Heart right ventricle (tissue), 16 donors: ENCODE data around the gene INS. TPM values are rescaled to one million over a fixed set of nuclear protein-coding genes. Genes with fewer than 3 reads are reported as not detected.

Experiments
- ATAC-seq, 8 donors: fragments of 200-7000 bp; cut with Tn5 transposase; one replicate each; pipeline ENCODE4 v1.9.1; 2020; ENCODE audit warnings: mild to moderate bottlenecking in 8 of 8, moderate library complexity in 8 of 8, moderate number of reproducible peaks in 1 of 8
- DNase-seq, 2 donors: peaks; one replicate each; pipeline ENCODE4 v3.0.0-alpha.2; 2020
- H3K27ac ChIP-seq, 10 donors: fragments of 200-600 bp; sonication (generic) in 2 of 10; one replicate each; pipeline versions ENCODE4 v1.5.0 to v1.8.0; 2020 to 2022; ENCODE audit warnings: mild to moderate bottlenecking in 3 of 10
- H3K27me3 ChIP-seq, 7 donors: fragments of 200-600 bp; one replicate each; pipeline ENCODE4 v1.8.0; 2021 to 2022; ENCODE audit warnings: mild to moderate bottlenecking in 2 of 7
- H3K36me3 ChIP-seq, 9 donors: fragments of 200-600 bp; sonication (generic) in 1 of 9; one replicate each; pipeline versions ENCODE4 v1.5.0 to v1.8.0; 2020 to 2022; ENCODE audit warnings: mild to moderate bottlenecking in 2 of 9
- H3K4me1 ChIP-seq, 9 donors: fragments of 200-600 bp; sonication (generic) in 1 of 9; one replicate each; pipeline versions ENCODE4 v1.5.0 to v1.8.0; 2020 to 2022; ENCODE audit warnings: mild to moderate bottlenecking in 4 of 9
- H3K4me3 ChIP-seq, 10 donors: fragments of 200-600 bp; sonication (generic) in 2 of 10; one replicate each; pipeline versions ENCODE4 v1.5.0 to v1.8.0; 2020 to 2022; ENCODE audit warnings: mild to moderate bottlenecking in 7 of 10, moderate library complexity in 2 of 10
- H3K9me3 ChIP-seq, 11 donors: fragments of 200-600 bp in 10 of 11; sonication (generic) in 2 of 11; one replicate each; pipeline versions ENCODE4 v1.5.0 to v1.8.0; 2013 to 2022; ENCODE audit warnings: mild to moderate bottlenecking in 2 of 11, control low read depth in 1 of 11, moderate library complexity in 1 of 11
- WGBS, 2 donors: extraction: QIAGEN DNeasy Blood & Tissue Kit; methylation state at CpG; one replicate each; pipeline ENCODE4 v1.1.7; 2013; ENCODE audit warnings: inconsistent platforms in 1 of 2; 5-methylcytosine and 5-hydroxymethylcytosine counted together
- intact Hi-C, 10 donors: fragments of 100-400 bp; cut with DNase I; formaldehyde crosslinking; loops; one replicate each; pipeline versions ENCODE4 v1.11.1 to v1.14.2; 2022
- polyA plus RNA-seq, 2 donors: library from polyadenylated mRNA; stranded (reverse); fragments of 200-250 nt; gene quantifications; one replicate each; pipeline ENCODE4 v1.2.3, GENCODE V29; 2013
- total RNA-seq, 10 donors: library from RNA; stranded (reverse); fragmentation: NEBNext Ultra II Directional in 3 of 10; extraction: Animal tissue kit (Norgen Biotek cat#: 25700) in 3 of 10; gene quantifications; one replicate each; pipeline versions ENCODE4 v1.2.1 to v1.2.4, GENCODE V29; 2021 to 2023
- TF ChIP-seq, protein P1 (sequence below), 9 donors: fragments of 200-600 bp; sonication (generic) in 2 of 9; IDR thresholded peaks; one replicate each; pipeline versions ENCODE4 v1.5.0 to v1.8.0; 2021 to 2022; ENCODE audit warnings: antibody characterized with exemption in 9 of 9, mild to moderate bottlenecking in 5 of 9, moderate library complexity in 1 of 9
- donor health status: Arrhythmogenic right ventricular cardiomyopathy.
- donor health status: ischemic (EF 13 %, LVEDD 7.1; RV severe dilation, severe dysfunction).
- donor health status: healthy with polysubstance abuse.
- donor health status: DM: no; HTN: yes; CAD: no.
- donor health status: DM: no; HTN: no; CAD: no.
- donor health status: ischemic (EF 25% LVEDD 6.9; RV normal size, moderate dysfunction).
- donor health status: ischemic (EF 25% LVEDD 5.7; RV mildly dilated, moderate dysfunction).
- donor health status: healthy.
- donor health status: DM: yes; HTN: yes; CAD: no.
- donor health status: Ischemic cardiomyopathy.
- donor health status: ischemic (EF 35%, LVEDD 5.7; RV mildly dilated, moderate dysfunction).
- donor health status: nonischemic (EF 11% LVEDD 7.7; RV severe dilation, severe dysfunction).
- donor health status: DM: yes; HTN: yes; CAD: no.
- donor health status: PGD.
- donor health status: ischemic (EF 29% LVEDD 5.4; RV normal size, mild dysfunction).
- donor health status: nonischemic (EF 23%, LVEDD 6.1; RV moderate dilation, normal function).

Gene INS
- total and polyA plus RNA-seq, 12 donors = 0.76 to 3.3 (median 1.0) TPM; not detected in 9

DNA sequence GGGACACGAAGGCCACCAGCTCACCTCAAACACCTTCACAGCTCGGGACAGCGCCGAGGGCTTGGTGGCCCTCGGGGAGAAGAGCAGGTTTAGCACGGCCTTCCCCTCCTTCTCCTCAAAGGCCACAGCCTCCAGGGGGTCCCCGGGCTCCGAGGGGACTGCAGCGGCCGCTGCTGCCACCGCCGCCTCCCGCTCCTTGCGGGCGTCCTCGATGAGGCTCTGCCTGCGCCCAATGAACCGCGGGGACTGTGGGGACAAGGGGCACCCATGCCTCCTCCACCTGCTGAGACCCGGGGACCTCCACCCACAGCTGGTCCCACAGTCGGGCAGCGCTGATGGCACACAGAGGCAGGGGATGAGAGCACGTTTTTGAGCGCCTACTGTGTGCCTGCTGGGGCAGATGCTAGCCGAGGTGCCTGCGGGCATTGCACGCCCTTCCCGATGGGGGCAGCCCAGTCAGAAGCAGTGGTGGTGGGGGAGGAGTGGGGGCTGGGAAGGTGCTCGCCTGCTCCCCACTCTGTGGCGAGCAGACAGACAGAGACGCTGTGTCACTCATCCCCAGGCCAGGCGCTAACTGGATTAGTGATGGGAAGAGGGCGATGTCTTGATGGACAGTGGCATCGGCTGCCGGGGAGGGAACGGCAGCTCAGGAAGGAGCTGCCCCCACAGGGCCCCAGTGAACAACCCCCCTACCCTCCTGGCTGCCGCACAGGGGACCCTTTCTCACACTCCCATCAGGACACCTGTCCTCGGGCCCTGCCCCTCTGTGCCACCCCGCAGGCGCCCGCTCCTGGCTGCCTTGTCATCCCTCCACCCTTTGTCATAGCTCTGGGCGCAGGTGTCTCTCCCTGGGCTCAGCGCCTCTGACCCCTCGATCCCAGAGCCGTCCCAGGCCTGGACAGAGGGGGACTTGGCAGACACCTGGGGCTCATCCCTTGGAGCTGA lies 8.9 kb upstream of the INS start:
- DNase-seq (no peak), ATAC-seq (no peak)
- 76 to 80% methylated on average over 43 to 45 of the region's 45 CpGs for WGBS, 2 donors
- Histone ChIP-seq H3K27me3 (peaks cover 0 to 47% (median 30%) of the 10 kb centered on the region in 7 donors), H3K4me1 (peaks cover 0 to 12% (median 8%) of the 10 kb centered on the region in 9 donors), H3K36me3 (no peaks in the 10 kb centered on the region), H3K27ac (no peak overlapping the region), H3K4me3 (no peak overlapping the region), H3K9me3 (no peaks in the 10 kb centered on the region)
- TF ChIP-seq, protein P1, sequence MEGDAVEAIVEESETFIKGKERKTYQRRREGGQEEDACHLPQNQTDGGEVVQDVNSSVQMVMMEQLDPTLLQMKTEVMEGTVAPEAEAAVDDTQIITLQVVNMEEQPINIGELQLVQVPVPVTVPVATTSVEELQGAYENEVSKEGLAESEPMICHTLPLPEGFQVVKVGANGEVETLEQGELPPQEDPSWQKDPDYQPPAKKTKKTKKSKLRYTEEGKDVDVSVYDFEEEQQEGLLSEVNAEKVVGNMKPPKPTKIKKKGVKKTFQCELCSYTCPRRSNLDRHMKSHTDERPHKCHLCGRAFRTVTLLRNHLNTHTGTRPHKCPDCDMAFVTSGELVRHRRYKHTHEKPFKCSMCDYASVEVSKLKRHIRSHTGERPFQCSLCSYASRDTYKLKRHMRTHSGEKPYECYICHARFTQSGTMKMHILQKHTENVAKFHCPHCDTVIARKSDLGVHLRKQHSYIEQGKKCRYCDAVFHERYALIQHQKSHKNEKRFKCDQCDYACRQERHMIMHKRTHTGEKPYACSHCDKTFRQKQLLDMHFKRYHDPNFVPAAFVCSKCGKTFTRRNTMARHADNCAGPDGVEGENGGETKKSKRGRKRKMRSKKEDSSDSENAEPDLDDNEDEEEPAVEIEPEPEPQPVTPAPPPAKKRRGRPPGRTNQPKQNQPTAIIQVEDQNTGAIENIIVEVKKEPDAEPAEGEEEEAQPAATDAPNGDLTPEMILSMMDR (IDR thresholded peaks at IDR 0.05) = no peak
- intact Hi-C loops = loop anchor here in 1 of 10 donors (10.0 kb wide), 1 partner anchor 65 kb away; no protein-coding TSS in a partner anchor

DNA sequence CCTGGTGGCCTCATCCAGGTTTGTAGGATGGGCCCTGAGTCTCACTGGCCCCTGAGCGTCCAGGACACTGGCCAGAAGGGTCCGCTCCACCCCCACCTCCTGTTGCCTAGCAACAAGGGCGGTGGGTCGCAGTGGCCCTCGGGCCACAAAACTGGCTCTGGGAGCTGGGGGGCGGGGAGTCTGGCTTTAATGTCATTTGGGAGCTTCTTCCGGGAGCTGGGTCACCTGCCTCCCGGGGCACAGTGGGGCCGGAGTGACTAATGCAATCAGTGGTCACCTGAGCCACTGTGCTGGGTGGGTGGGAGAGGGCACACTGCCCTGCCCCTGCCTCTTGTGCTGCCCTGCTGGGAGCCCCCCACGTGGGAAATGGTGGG lies 8.0 kb upstream of the INS start:
- no peak overlapping the region for H3K4me3 ChIP-seq
- TF ChIP-seq, protein P1 (IDR thresholded peaks at IDR 0.05) = no peak
- no peak for DNase-seq
- no peaks in the 10 kb centered on the region for H3K9me3 ChIP-seq
- no peaks in the 10 kb centered on the region for H3K36me3 ChIP-seq
- ATAC-seq = no peak
- H3K27me3 ChIP-seq = peaks cover 0 to 52% (median 38%) of the 10 kb centered on the region in 7 donors
- intact Hi-C loops = loop anchor here in 1 of 10 donors (10.0 kb wide), 1 partner anchor 64 kb away; no protein-coding TSS in a partner anchor
- H3K27ac ChIP-seq = no peak overlapping the region
- WGBS, 2 donors = 60% methylated on average over 10 of the region's 10 CpGs
- peaks cover 0 to 12% (median 8%) of the 10 kb centered on the region in 9 donors for H3K4me1 ChIP-seq

DNA sequence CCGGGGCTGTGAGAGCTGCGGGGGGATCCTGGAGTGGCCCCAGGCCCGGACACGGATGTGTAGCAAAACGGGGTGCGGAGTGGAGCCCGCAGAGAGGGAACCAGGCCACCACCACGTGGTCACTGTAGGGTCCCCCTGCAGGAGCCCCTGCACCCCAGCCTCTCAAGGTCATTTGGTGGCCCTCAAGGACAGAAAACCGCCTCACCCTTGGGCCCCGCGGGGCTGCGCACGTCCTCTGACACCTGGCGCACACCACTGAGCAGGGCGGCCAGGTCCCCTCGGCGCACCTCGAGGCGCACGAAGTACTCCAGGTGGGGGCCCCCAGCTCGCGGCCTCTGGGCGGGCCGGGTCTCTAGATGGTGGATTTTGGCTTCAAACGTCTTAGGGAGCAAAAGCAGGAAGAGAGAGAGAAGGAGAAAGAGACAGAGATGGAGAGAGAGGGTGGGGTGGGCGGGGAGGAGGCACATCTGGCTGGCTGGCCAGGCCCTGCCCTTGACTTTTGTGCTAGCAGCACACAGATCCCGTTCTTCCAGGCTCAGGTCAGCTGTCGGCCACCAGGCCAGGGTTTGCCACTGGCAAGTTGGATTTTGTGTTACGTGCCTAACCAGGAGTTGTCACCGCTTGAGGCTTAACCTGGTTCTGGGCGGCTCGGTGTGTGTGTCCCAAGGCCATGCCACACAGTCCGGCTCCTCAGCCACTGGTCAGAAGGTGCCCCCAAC lies 7.4 kb upstream of the INS start:
- TF ChIP-seq, protein P1 (IDR thresholded peaks at IDR 0.05) = no peak
- no peaks in the 10 kb centered on the region for H3K36me3 ChIP-seq
- H3K27me3 ChIP-seq = peaks cover 0 to 56% (median 40%) of the 10 kb centered on the region in 7 donors
- DNase-seq (no peak), ATAC-seq (no peak)
- H3K9me3 ChIP-seq = no peaks in the 10 kb centered on the region
- intact Hi-C loops = loop anchor here in 1 of 10 donors (10.0 kb wide), 1 partner anchor 64 kb away; no protein-coding TSS in a partner anchor
- no peak overlapping the region for H3K4me3 ChIP-seq
- WGBS, 2 donors = 83 to 86% methylated on average over 33 of the region's 33 CpGs
- H3K27ac ChIP-seq = no peak overlapping the region
- H3K4me1 ChIP-seq = peaks cover 0 to 12% (median 8%) of the 10 kb centered on the region in 9 donors
